Measurements from ENCODE around the gene ZFAND6.

The ZFAND6 gene

DNA sequence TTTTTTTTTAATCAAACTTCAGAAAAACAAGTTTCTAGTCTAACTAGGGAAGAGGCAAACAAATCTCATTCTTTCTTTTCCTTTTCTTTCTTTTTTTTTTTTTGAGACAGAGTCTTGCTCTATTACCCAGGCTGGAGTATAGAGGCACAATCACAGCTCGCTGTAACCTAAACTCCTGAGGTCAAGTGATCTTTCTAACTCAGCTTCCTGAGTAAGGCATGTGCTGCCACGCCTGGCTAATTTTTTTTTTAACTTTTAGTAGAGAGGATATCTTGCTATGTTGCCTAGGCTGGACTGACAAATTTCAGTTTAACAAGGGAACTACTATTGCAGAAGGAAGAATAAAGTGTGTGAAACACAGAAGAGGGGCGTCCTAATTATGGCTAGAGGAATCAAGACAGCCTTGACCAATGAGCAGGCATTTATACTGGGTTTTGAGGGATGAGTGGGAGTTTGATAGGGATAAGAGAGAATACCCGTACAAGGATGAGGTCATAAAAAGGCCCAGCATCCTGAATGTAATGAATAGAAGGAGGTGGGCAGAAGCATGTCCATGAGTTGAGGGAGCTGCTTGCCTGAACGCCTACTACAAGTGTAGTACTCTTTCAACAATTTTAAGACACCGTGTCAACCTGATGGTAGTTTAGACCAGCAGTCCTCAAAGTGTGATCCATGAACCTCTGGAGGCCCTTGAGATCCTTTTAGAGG, 6.7 kb upstream of the ZFAND6 start:
- DNase-seq = no peak

DNA sequence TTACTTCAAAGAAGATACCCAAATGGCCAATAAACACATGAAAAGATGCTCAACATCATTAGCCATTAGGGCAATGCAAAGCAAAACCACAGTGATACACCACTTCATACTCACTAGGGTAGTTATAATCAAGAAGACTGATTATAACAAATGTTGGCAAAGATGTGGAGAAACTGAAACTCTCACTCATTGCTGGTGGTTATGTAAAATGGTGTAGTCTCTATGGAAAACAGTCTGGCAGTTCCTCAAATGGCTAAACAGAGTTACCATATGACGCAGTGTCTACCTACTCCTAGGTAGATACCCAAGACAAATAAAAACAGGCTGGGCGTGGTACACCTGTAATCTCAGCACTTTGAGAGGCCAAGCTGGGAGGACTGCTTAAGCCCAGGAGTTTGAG, 3.5 kb upstream of the ZFAND6 start:
- DNase-seq = no peak

DNA sequence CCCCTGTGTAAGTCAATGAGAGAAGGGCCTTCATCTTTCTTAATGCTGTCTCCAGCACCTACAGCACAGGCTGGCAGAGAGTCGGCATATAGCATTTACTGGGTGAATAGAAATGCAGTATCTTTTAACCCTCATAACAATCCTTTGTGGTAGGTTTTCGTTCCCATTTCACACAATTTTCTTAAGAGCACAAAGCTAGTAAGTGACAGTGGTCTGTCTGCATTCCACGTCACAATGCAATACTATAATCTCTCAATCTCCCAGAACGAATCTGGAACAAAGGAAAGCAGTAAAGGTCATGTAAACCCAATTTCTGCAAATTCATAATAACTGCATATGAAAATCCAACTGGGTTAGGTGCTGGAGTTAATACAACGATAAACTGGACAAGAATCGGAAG, 1.4 kb upstream of the ZFAND6 start:
- no peak for DNase-seq

DNA sequence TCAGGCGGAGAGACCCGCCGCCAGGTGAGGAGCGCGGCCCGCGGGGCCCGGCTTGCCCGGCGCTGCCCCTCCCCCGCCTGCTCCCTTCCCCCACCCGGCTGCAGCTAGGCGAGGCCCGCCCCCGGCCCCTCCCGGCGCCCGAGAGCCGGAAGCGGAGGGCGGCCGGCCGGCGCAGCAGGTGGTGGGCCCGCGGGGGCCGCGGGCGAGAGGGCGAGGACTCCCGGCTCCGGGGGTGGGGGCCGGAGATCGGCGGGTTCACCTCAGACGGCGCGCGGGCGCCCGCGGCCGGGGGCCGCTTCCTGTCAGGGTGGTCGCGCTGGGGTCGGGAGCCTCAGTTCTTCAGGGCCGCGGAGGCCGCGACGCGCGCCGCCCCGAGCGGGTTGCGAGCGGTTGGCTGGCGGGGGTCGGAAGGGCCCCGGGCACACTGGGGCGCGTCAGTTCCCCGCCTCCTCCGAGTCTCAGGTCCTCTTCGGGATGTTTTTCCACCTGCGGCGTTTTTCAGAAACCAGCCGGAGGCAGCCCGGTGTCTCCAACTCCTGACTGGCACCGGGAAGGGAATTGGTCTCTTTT, 395 bp downstream of the ZFAND6 start:
- peak; percentile 80 for DNase-seq

DNA sequence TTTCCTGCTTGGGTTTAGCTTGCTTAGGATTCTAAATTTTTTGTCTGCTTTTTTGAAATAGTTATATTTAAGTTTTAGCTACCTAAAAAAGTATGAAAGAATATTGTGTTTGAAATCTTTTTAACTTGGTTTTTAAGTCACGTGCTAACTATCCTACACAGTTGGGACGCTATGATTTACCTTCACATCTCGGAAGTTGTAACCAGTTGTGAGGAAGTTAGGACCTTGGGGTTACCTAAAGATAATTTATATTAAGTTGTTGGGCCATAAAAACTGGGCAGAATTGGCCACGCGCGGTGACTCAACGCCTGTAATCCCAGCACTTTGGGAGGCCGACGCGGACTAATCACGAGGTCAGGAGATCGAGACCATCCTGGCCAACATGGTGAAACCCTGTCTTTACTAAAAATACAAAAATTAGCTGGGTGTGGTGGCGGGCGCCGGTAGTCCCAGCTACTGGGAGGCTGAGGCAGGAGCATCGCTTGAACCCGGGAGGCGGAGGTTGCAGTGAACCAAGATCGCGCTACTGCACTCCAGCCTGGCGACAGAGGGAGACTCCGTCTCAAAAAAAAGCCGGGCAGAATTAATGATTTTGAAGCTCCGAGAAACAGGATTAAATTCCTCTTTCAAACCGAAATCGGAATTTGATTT, 1.0 kb downstream of the ZFAND6 start:
- DNase-seq = peak; percentile 18

DNA sequence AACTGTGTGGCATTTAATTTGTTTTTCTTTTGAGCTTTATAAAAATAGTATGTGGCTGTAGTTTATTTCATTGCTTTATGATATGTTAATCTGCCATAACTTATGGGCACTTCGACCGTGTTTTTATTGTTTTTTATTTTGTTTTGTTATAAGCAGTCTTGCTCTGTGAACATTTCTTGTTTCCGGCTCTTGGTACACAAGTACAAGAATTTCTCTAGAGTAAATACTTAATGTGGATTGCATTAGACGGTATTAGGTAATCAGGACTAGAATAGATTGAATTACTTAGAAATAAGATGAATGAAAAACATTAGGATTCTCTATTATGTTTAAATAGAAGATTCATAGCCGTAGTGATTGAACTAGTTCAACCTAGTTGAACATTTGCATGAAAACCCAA, 2.1 kb downstream of the ZFAND6 start:
- DNase-seq = no peak

DNA sequence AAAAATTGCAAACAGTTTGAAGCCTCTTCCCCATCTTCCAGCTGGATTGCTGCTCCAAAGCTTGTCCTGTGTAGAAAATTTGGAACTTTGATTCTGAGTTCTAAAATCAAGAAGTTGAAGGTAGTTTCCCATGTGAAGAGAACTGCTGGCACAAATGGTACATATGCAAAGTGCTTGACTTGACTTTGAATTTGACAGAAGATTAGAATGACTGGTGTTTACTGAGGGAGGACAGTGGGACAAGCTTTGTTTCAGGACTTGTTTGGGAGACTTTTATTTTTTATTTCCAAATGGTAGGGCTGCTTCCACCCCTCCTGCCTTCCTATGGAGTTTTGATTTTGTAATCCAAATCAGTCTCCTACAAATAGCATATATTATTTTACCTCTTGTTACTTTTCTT, 7.4 kb downstream of the ZFAND6 start:
- DNase-seq = no peak

DNA sequence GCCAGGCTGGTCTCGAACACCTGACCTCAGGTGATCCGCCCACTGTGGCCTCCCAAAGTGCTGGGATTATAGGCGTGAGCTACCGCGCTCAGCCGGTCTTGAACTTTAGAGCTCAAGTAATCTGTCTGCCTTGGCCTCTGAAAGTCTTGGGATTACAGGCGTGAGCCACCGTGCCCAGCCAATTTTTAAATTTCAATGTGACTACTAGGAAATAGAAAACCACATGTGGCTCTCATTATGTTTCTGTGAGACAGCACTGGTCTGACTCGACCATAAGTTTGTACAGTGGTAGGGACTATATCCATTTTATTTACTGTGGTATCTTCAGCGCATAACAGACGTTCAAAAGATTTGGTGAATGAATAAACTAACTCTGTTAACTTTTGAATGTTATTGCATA, 9.1 kb downstream of the ZFAND6 start:
- no peak for DNase-seq

DNA sequence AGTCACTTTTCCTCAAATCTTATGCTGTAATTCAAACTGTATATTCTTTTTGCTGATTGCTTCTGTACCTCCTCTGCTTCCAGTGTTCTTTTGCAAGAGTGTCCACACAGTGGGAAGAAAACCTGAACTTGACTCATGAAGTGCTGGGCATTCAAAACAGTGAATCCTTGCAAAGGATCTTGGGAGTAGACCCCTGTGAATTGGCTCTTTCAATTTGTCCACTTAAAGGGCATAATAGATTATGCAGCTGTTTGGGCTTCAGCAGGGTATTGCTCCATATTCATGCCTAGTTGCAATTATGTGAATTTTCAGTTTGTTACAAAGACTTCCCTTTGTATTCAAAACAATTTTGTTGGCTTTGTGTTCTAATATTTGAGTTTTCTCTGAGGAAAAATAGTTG, 11.4 kb downstream of the ZFAND6 start:
- no peak for DNase-seq

DNA sequence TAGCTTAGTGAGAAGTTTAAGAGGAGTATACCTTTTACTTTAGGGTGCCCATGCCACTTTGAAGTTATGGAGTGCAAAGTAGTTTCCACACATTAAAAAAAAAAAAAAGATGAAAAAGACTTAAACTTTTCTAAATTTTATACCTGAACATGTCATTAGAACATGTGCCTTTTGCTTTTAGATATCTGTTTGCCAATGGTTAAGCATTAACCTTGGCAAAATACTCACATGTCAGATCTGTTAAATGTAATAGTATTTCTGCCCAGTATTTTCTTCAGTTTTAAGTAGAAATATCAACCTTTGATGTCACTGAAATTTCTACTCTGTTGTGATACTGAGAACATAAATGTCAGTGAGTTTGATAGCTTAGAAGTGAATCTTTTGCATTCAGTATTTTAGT, 12.2 kb downstream of the ZFAND6 start:
- no peak for DNase-seq

DNA sequence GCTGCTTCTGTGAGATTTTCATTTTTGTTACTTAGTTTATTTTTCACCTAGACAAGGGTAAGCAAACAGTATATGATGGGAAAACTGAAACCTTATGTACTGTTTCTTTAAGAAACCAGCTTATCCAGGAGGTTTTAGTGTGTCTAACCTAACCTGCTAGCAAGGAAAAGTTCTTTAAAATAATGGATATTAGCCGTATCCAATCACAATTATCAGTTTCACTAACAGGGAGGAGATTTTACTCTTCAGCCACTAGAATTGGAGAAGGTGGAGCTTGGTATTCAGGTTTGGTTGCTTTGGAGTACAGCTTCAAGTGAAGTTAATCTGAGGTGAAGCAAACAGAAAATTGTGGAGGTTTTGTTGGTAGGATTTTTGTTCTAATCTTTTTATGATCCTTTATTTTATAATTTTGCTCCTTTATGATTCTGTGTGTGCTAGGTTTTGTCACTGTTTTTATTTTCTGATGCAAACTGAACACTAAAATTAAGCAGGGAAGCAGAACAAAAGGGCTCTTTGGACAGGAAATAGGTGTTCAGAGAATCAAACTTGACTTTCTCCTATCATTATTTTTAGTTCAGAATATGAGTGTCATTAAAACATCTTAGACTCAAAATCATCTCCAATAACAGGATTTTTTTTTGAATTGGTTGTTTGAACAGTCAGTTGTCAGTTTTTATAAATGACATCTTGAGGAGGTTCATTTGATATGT, 13.0 kb downstream of the ZFAND6 start:
- DNase-seq = no peak

DNA sequence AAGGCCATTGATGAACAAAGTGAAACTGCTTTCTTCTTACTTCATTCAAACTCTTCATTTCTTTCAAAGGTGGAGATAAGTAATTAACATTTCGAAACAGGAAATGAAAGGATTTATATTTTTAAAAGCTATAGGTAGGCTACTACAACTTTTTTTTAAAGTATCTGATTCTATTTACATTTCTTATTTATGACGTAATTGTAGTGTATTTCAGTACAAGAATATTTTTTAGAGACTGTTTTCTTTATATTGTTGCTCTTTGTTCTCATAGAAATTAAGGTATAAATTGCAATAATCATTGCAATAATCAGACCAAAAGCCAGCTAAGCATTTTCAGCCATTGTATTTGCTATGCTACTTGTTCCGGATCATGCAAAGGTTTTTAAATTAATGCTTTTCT, 13.7 kb downstream of the ZFAND6 start:
- DNase-seq = no peak

DNA sequence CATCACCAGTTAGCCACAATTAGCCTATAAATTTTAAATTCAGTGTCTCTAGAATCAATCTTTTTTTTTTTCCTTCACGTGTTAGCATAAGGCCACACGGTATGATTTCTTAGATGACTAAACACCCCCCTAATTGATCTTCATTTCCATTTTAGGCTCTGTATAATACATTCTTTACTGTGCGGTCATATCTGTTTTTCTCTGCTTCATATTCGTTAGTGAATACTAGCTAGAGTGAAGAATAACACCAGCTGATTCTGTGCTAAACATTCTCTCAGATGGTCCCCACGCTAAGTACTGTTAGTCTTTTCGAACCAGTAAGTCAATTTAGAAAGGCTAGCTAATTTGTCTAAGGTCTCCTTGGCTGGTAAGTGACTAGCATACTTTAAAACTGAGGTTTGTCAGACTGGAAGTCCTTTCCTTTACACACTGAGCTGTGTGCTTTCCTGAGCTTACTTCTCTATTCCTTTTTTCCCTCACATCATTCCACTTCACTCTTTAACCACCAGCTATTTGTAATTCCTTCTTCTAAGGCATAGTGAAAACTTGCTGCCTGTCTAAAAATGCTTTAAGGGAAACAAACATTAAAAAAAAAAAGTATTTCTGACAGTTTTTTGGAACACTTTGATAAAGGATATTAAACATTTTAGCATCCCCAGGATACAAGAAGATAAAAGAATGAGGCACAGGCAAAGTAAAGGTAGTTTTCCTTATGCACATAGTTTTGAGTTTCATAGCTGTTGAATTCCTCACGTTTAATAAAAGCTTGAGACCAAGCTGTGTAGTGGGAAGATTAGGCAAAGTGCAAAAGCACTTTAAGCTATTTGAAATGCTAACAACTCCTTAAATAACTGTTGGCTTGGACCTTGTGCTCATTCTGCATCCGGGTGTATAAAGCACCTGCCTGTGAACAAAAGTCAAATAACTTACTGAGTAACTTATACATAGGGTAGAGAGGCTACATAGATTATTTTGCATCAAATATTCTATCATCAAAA, 17.1 kb downstream of the ZFAND6 start:
- DNase-seq = no peak

DNA sequence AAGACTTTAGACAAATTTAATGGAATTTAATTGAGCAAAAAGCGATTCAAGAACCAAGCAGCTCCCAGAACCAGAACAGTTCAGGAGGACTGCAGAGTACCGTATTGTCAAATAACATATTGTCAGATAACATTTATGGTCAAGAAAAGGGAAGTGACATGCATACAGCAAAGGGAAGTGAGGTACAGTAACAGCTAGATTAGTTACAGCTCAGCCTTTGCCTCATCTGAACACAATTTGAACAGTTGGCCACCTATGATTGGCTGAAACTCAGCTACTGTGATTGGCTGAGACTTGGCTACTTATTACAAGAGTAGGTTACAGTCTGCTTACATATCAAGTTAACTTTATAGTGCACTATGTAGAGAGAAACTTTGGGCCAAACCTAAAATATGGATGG, 21.9 kb downstream of the ZFAND6 start:
- no peak for DNase-seq

DNA sequence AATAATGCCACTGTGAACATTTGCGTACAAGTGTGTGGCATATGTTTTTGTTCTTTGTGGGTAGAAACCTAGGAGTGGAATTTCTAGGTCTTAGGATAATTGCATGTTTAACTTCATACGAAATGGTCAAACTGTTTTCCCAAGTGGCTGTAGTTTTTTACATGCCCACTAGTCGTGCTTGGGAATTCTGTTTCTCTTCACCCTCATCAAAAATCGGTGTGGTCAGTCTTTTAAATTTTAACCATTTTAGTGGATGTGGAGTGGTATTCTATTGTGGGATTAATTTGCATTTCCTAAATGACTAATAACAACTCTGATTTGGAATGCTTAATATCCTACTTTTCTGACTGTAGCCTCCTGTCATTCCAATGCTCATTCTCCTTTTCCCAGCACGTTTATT, 27.6 kb downstream of the ZFAND6 start:
- no peak for DNase-seq

DNA sequence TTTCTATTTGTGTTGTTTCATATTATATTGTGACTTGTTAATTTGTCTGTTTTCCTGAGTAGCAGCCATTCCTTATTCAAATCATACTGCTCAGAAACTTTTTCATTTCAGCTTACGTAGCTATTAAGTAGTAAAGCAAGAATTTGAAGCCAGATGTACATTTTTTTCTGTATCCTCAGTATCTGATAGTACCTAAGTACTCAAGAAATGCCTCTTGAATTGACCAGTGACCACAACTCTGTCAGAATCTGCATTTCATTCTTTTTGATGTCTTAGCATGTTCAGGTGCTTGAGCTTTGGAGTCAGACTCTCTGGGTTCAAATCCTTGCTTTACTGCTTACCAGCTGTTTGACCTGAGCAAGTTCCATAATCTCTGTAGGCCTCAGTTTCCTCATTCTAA, 30.6 kb downstream of the ZFAND6 start:
- DNase-seq = no peak

DNA sequence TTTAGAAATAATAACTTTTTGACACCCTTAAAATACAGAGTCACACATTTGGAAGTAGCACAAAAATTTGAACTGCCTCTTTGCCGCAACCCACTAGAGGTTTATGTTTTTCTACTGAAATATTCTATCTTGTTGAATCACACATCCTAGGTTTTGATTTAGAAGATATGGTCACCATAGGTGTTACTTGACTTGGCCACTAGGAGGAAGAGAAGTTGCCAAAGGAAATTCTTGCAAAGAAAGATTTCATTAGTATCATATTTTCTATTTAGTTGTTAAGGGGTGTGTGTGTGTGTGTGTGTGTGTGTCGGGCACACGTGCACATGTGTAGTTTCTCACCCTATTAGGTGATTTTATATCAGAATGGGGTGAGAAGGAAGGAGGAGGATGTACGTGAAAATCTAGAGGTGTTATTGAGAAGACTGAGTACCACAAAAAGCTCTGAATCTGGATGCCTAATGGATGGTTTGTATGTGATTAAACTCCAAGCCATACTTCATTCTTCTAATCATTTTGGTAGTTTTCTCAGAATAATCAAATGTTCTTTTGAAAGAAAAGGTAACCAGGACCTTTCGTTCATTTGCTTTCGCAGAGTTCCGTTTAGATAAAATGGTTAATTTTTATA, 31.5 kb downstream of the ZFAND6 start:
- no peak for DNase-seq

DNA sequence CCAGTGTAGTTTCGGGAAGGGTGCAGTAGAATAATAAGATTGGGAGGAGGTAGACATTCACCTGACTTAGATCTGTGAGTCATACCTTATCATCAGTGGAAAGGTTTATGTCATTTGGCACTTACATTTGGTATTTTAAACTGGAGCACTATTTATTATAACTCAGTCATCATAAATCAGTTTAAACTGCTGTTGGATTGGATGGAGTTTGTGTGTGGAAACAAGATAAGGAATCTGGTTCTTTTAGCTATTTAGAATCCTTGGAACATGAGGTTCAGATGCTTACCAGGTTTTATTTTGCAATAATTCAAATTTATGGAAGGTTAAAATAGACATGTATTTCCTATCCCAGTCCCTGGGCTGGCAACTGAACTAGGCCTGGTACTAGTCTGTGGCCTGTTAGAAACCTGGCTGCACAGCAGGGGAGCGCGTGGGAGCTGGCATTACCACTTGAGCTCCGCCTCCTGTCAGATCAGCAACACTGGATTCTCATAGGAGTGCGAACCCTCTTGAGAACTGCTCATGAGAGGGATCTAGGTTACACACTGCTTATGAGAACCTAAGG, 34.5 kb downstream of the ZFAND6 start:
- DNase-seq = peak; percentile 5

DNA sequence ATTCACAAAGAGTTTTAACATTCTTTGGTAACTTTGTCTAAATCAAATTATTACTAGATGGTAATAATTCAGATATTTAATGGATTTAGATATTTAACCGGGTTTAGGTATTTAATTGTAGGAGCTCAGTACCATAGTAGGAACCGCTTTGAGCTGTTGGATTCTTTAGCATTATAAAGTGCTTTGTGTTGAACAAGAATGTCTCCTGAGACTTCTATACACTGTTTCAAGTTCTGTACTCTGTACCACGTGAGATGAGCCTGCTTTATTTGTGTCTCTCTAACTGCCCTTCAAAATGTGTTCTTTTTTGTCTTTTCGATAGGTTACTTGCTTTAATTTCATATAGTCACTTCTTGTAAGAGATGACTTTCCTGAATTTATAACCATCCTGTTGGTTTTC, 36.0 kb downstream of the ZFAND6 start:
- no peak for DNase-seq

DNA sequence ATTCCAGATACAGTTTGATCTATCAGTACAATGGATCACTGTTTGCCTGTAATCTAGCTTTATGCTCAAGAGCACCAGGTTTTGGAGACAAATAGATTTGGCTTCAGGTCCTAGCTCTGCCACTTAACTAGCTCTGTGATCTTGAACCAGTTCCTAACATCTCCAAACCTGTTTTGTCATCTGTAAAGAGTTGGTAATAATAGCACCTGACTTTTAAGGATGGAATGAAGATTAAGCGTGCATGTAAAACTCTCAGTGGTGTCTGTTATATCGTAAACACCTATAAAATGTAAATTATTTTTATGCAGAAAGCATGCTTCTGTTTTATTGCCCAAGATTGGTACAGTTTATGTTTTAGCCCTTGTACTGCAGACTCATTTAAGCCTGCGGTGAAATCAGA, 36.5 kb downstream of the ZFAND6 start:
- DNase-seq = no peak

DNA sequence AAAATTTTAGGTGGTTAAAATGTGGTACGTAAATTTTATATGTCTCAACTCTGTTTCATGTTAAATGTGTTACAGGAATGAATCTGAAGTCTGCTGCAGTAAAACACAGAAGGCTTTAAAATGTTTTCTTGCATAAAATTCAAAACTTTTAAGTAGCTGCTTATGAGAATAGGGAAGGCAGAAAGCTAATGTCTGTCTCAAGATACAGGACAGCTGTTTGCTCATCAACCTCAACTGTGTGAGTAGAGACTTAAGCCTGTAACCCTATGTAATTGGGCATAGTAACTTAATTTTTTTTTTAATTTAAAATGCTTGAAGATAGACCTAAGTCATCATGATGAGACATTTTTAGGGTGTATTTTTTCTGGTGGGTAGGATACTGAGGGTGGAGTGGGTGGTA, 38.9 kb downstream of the ZFAND6 start:
- no peak for DNase-seq

DNA sequence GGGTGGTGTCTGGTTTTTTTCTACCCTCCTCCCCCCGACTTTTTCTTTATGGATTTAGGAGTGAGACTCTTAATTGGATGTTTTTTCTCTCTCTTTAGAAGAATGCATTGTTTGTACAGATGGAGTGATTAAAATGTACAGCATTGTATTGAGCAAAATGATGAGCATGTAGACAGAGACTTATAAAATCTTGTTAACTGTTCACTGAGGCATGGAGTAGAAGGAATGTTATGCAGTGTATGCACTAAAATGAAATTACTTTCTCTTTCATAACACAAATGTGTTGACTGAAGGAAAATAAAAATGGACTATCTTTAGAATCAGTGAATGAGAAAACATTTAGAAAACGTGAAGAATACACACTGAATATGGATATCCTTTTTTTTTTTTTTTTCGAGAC, 39.8 kb downstream of the ZFAND6 start:
- DNase-seq = no peak

All from stimulated activated CD4-positive, alpha-beta T cell treated with anti-CD3 and anti-CD28 coated beads, Interleukin-4, amount 100 ng/mL, for 1 hour (primary cell).